HCT116 (cell line): ENCODE measurements around the gene TACC2. TPM values are rescaled to one million over a fixed set of nuclear protein-coding genes. Genes with fewer than 3 reads are reported as not detected.

Source experiments
- ATAC-seq: fragments of 200-7000 bp; cut with Tn5 transposase; 2 replicates; pipeline ENCODE4 v1.9.1; 2020; ENCODE audit warnings: mild to moderate bottlenecking, moderate library complexity
- BruUV-seq: library from RNA; stranded (reverse); fragments of 400-500 nt; replicated peaks from 2 replicates; lab custom pipeline; 2021; lab: Mats Ljungman, UMichigan
- CTCF ChIA-PET: fragments of 300-600 bp; sonication (Branson Sonifier 250); formaldehyde crosslinking; loops from one replicate; lab custom pipeline; 2021; ENCODE audit warnings: antibody characterized with exemption; lab: Charles Lee
- POLR2A ChIA-PET: fragments of 300-600, 350-600 bp; sonication (Branson Sonifier 250); formaldehyde crosslinking; loops from one replicate; lab custom pipeline; 2021; ENCODE audit warnings: antibody characterized with exemption; lab: Charles Lee
- RAD21 ChIA-PET, 2 experiments: fragments of 300-600 bp; sonication (Branson Sonifier 250); formaldehyde crosslinking; loops; one replicate each; lab custom pipeline; 2023; ENCODE audit warnings: low total read pairs in 2 of 2; ENCODE audit not compliant: uncharacterized antibody in 2 of 2, unreplicated experiment in 2 of 2, low non-redundant PET in 1 of 2; lab: Charles Lee
- DNase-seq: peaks from one replicate; pipeline ENCODE4 v3.0.0-alpha.2; 2010; ENCODE audit warnings: low read depth, low spot score
- H2AFZ ChIP-seq: fragments of 200-600 bp; shearing (Covaris generic), sonication (generic); 2 replicates; pipeline ENCODE4 v1.6.1; 2017; ENCODE audit warnings: low read depth, mixed run types, mixed read lengths, antibody characterized with exemption, low read length; ENCODE audit not compliant: poor library complexity, severe bottlenecking
- H3K27ac ChIP-seq: 2 replicates; pipeline ENCODE4 v1.5.1; 2012; ENCODE audit warnings: low read depth, low read length
- H3K27me3 ChIP-seq: fragments of 200-600 bp; sonication (generic); 2 replicates; pipeline ENCODE4 v1.6.1; 2016; ENCODE audit warnings: mixed run types, low read length, mixed read lengths; ENCODE audit not compliant: insufficient read depth
- H3K36me3 ChIP-seq, 2 experiments: fragments of 200-500 bp in 1 of 2; fragments of 200-600 bp in 1 of 2; sonication (Bioruptor generic) in 1 of 2; sonication (generic) in 1 of 2; 2 replicates each; pipeline versions ENCODE4 v1.5.1 to v1.6.1; 2014 to 2016; ENCODE audit warnings: low read length in 2 of 2, inconsistent platforms in 1 of 2, mixed read lengths in 1 of 2, mixed run types in 1 of 2; ENCODE audit not compliant: insufficient read depth in 2 of 2, control insufficient read depth in 1 of 2
- H3K4me1 ChIP-seq, 2 experiments: fragments of 200-600 bp in 1 of 2; sonication (generic) in 1 of 2; 2 replicates each; pipeline versions ENCODE4 v1.5.1 to v1.6.1; 2012 to 2017; ENCODE audit warnings: low read length in 2 of 2, inconsistent platforms in 1 of 2, mild to moderate bottlenecking in 1 of 2, mixed read lengths in 1 of 2, mixed run types in 1 of 2, moderate library complexity in 1 of 2; ENCODE audit not compliant: insufficient read depth in 2 of 2, control insufficient read depth in 1 of 2
- H3K4me2 ChIP-seq: fragments of 200-600 bp; sonication (generic); 2 replicates; pipeline ENCODE4 v1.6.1; 2017; ENCODE audit warnings: mixed run types, low read length, mixed read lengths
- H3K4me3 ChIP-seq, 2 experiments: fragments of 200-600 bp in 1 of 2; sonication (generic) in 1 of 2; replicated peaks in 1 of 2; 2 replicates each; pipeline ENCODE4 v1.5.1; 2011 to 2016; ENCODE audit warnings: low read length in 2 of 2, control low read depth in 1 of 2, low read depth in 1 of 2, mild to moderate bottlenecking in 1 of 2, mixed read lengths in 1 of 2, mixed run types in 1 of 2
- H3K79me2 ChIP-seq: fragments of 200-600 bp; sonication (generic); 2 replicates; pipeline ENCODE4 v1.6.1; 2017; ENCODE audit warnings: mild to moderate bottlenecking, mixed run types, low read length, moderate library complexity, mixed read lengths; ENCODE audit not compliant: insufficient read depth
- H3K9ac ChIP-seq: fragments of 200-600 bp; sonication (generic); 2 replicates; pipeline ENCODE4 v1.6.1; 2016; ENCODE audit warnings: low read length, mixed read lengths
- H3K9me2 ChIP-seq: fragments of 200-600 bp; sonication (generic), shearing (Covaris generic); 2 replicates; pipeline ENCODE4 v1.6.1; 2017; ENCODE audit warnings: mixed run types, mild to moderate bottlenecking, moderate library complexity; ENCODE audit not compliant: insufficient read depth
- H3K9me3 ChIP-seq, 2 experiments: fragments of 200-500 bp in 1 of 2; fragments of 200-600 bp in 1 of 2; sonication (Bioruptor generic) in 1 of 2; sonication (generic) in 1 of 2; 2 replicates each; pipeline ENCODE4 v1.6.1; 2014 to 2017; ENCODE audit warnings: low read length in 2 of 2, mixed read lengths in 2 of 2, inconsistent platforms in 1 of 2, low read depth in 1 of 2, mild to moderate bottlenecking in 1 of 2, mixed run types in 1 of 2, moderate library complexity in 1 of 2; ENCODE audit not compliant: control insufficient read depth in 1 of 2, insufficient read depth in 1 of 2
- H4K20me1 ChIP-seq: fragments of 200-600 bp; sonication (generic), shearing (Covaris generic); 2 replicates; pipeline ENCODE4 v1.6.1; 2017; ENCODE audit warnings: mixed run types, mild to moderate bottlenecking, moderate library complexity; ENCODE audit not compliant: insufficient read depth
- ATF3 ChIP-seq: IDR thresholded peaks from 2 replicates; pipeline ENCODE4 v1.6.1; 2012
- JUND ChIP-seq: IDR thresholded peaks from 2 replicates; pipeline ENCODE4 v1.6.1; 2012
- POLR2AphosphoS5 ChIP-seq: IDR thresholded peaks from 2 replicates; pipeline ENCODE4 v1.6.1; 2011; ENCODE audit warnings: mild to moderate bottlenecking, low read depth, low read length, moderate library complexity
- ZBTB33 ChIP-seq: IDR thresholded peaks from 2 replicates; pipeline ENCODE4 v1.6.1; 2011; ENCODE audit warnings: mild to moderate bottlenecking, low read length, moderate library complexity; ENCODE audit not compliant: insufficient replicate concordance; ENCODE audit errors: extremely low read depth
- intact Hi-C: fragments of 100-400 bp; cut with micrococcal nuclease; formaldehyde crosslinking; loops from 2 replicates; pipeline ENCODE4 v1.10.0; 2022
- total RNA-seq: library from RNA; stranded (reverse); gene quantifications from one replicate; pipeline ENCODE4 v1.2.1, GENCODE V29; 2021; ENCODE audit not compliant: unreplicated experiment

Gene TACC2
- total RNA-seq, 1 experiment from 2014 or later = 38.6 TPM

- TF ChIP-seq ZBTB33 = no peak
- no peak for TF ChIP-seq JUND
- TF ChIP-seq ATF3 = no peak
- TF ChIP-seq, all 23 proteins: peak for 0
Measured at GRCh38 chr10:122132882-122133565, 144.1 kb downstream of the TACC2 start (continued).

GRCh38 chr10:122135251-122136025 lies 146.5 kb downstream of the TACC2 start:
- Histone ChIP-seq H3K27ac (no peak overlapping the region), H3K36me3 (no peaks in the 10 kb centered on the region), H3K9ac (no peak overlapping the region), H3K9me2 (no peaks in the 10 kb centered on the region), H3K4me1 (peaks cover 17 to 21% of the 10 kb centered on the region in 2 experiments)
- ATAC-seq (no peak), DNase-seq (no peak)
- CTCF ChIA-PET = no interaction called here
- no peak for TF ChIP-seq POLR2AphosphoS5
- TF ChIP-seq, all 23 proteins: peak for 0
- no peaks in the 10 kb centered on the region for H3K9me3 ChIP-seq
- ChIA-PET POLR2A (no interaction called here), RAD21 (no interaction called here)
- no peak overlapping the region for H3K4me2 ChIP-seq
- intact Hi-C loops = no loop called here
- H3K4me3 ChIP-seq = no peak overlapping the region
- no peaks in the 10 kb centered on the region for H3K27me3 ChIP-seq
- no peak overlapping the region for H2AFZ ChIP-seq
- H3K79me2 ChIP-seq = peaks cover 3% of the 10 kb centered on the region; the same call in 1 of the 2 replicates
- H4K20me1 ChIP-seq = no peaks in the 10 kb centered on the region
- BruUV-seq = no TSS peak
